Aorta (tissue), 5 donors: ENCODE measurements around the gene TERT. TPM values are rescaled to one million over a fixed set of nuclear protein-coding genes. Genes with fewer than 3 reads are reported as not detected.
A peak's percentile ranks its signal among the peaks of the same experiment; 100 is the strongest.

ENCODE experiments used
- ATAC-seq: fragments of 200-7000 bp; cut with Tn5 transposase; one replicate; pipeline ENCODE4 v1.9.1; 2022; ENCODE audit warnings: moderate library complexity; ENCODE audit not compliant: low FRiP score
- DNase-seq, 2 donors: peaks; one replicate each; pipeline ENCODE4 v3.0.0-alpha.2; 2020
- H3K27ac ChIP-seq, 2 donors: one replicate each; pipeline ENCODE4 v1.5.1; 2013; ENCODE audit warnings: low read length in 2 of 2, mild to moderate bottlenecking in 2 of 2, moderate library complexity in 2 of 2, control low read depth in 1 of 2, inconsistent platforms in 1 of 2, low read depth in 1 of 2
- H3K27me3 ChIP-seq, 2 donors: one replicate each; pipeline ENCODE4 v1.6.1; 2013; ENCODE audit warnings: control low read depth in 1 of 2, low read length in 1 of 2, mild to moderate bottlenecking in 1 of 2, moderate library complexity in 1 of 2; ENCODE audit not compliant: insufficient read depth in 2 of 2, control insufficient read depth in 1 of 2
- H3K36me3 ChIP-seq, 2 donors: one replicate each; pipeline ENCODE4 v1.6.1; 2013; ENCODE audit warnings: control low read depth in 1 of 2, low read length in 1 of 2, mild to moderate bottlenecking in 1 of 2; ENCODE audit not compliant: insufficient read depth in 2 of 2, control insufficient read depth in 1 of 2
- H3K4me1 ChIP-seq, 2 donors: one replicate each; pipeline ENCODE4 v1.6.1; 2013; ENCODE audit warnings: low read length in 2 of 2, control low read depth in 1 of 2, mild to moderate bottlenecking in 1 of 2, moderate library complexity in 1 of 2; ENCODE audit not compliant: insufficient read depth in 2 of 2, control insufficient read depth in 1 of 2
- H3K4me3 ChIP-seq, 2 donors: one replicate each; pipeline ENCODE4 v1.5.1; 2013; ENCODE audit warnings: low read length in 2 of 2, control low read depth in 1 of 2, mild to moderate bottlenecking in 1 of 2
- H3K9me3 ChIP-seq: one replicate; pipeline ENCODE4 v1.6.1; 2013; ENCODE audit warnings: mild to moderate bottlenecking, low read length; ENCODE audit not compliant: control insufficient read depth
- WGBS, 2 donors: extraction: QIAGEN DNeasy Blood & Tissue Kit; methylation state at CpG; one replicate each; pipeline ENCODE4 v1.1.7; 2013; 5-methylcytosine and 5-hydroxymethylcytosine counted together
- intact Hi-C, 2 donors: fragments of 100-400 bp; cut with DNase I; formaldehyde crosslinking; loops; one replicate each; pipeline versions ENCODE4 v1.14.2 to v1.15.0; 2022
- polyA plus RNA-seq, 2 donors: library from polyadenylated mRNA; stranded (reverse); fragments of 200-250 nt; gene quantifications; one replicate each; pipeline ENCODE4 v1.2.3, GENCODE V29; 2013
- total RNA-seq, 2 donors: library from RNA; stranded (reverse); fragmentation: NEBNext Ultra II Directional; extraction: Animal tissue kit (Norgen Biotek cat#: 25700); gene quantifications; one replicate each; pipeline ENCODE4 v1.2.1, GENCODE V29; 2021
- donor health status: healthy with polysubstance abuse.
- donor health status: Bipolar disorder and iron deficiency.
- donor health status: DM: no; HTN: no; CAD: no.
- donor health status: DM: no; HTN: no; CAD: no.
- donor health status: DM: yes; HTN: yes; CAD: no.

Gene TERT
- total and polyA plus RNA-seq, 4 donors: not detected

GRCh38 chr5:1322955-1323802, 28.3 kb upstream of the TERT start:
- DNase-seq (peak; percentile 38 to 74), ATAC-seq (no peak)
- Histone ChIP-seq H3K27me3 (no peaks in the 10 kb centered on the region), H3K4me1 (no peaks in the 10 kb centered on the region), H3K4me3 (no peak overlapping the region), H3K27ac (no peak overlapping the region), H3K9me3 (no peaks in the 10 kb centered on the region), H3K36me3 (peaks cover 0 to 22% of the 10 kb centered on the region in 2 donors)
- intact Hi-C loops: no loop called here
- 90 to 91% methylated on average over 21 to 24 of the region's 24 CpGs for WGBS, 2 donors

DNA sequence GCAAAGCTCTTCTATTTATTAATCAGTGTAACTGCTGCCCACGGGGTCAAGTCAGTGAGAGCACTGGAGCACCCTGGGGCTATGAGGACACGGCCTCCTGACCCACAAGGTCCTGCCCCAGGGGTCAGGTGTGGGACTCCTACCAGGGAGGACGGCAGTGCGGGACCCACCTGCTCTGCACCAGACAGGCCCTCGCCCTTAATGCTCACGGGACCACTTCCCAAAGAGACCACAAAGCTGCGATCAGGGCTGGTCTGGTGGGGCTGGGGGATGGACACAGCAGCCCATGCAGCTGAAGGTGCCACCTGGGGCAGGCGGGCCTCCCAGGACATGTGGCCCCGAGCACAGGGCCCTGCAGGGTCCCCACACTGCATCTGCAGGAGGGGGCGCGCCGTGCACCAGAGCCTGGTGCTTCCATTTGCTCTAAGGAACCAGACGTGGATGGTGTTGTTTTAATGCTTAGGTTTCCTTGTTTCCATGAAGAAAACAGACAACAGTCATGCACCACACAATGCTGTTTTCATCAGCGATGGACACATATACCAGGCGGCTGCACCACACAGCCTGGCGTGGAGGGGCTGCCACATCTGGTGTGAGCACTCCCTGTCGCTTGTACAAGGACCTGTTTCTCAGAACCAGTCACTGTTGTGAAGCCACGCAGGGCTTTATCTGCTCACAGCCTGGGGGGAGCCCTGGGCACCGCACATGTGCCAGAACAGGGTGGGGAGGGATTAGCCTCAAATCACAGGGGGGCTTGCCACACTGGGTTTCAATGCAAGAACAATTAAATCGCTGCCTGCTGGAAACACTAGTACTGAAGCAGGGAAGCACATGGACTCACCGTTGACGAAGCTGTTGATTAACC, 27.4 kb upstream of the TERT start:
- DNase-seq: peak; percentile 30 to 59
- Histone ChIP-seq H3K27ac (no peak overlapping the region), H3K4me3 (no peak overlapping the region), H3K9me3 (no peaks in the 10 kb centered on the region), H3K36me3 (peaks cover 0 to 22% of the 10 kb centered on the region in 2 donors), H3K4me1 (no peaks in the 10 kb centered on the region), H3K27me3 (no peaks in the 10 kb centered on the region)
- 90 to 93% methylated on average over 22 of the region's 22 CpGs for WGBS, 2 donors
- intact Hi-C loops: no loop called here
- no peak for ATAC-seq

GRCh38 chr5:1321576-1321975, 26.7 kb upstream of the TERT start:
- ATAC-seq: no peak
- Histone ChIP-seq H3K4me3 (no peak overlapping the region), H3K36me3 (peaks cover 0 to 22% of the 10 kb centered on the region in 2 donors), H3K9me3 (no peaks in the 10 kb centered on the region), H3K27me3 (no peaks in the 10 kb centered on the region), H3K27ac (no peak overlapping the region), H3K4me1 (no peaks in the 10 kb centered on the region)
- 95% methylated on average over 16 of the region's 16 CpGs for WGBS, 2 donors
- intact Hi-C loops: no loop called here
- DNase-seq: peak; percentile 17 to 49

DNA sequence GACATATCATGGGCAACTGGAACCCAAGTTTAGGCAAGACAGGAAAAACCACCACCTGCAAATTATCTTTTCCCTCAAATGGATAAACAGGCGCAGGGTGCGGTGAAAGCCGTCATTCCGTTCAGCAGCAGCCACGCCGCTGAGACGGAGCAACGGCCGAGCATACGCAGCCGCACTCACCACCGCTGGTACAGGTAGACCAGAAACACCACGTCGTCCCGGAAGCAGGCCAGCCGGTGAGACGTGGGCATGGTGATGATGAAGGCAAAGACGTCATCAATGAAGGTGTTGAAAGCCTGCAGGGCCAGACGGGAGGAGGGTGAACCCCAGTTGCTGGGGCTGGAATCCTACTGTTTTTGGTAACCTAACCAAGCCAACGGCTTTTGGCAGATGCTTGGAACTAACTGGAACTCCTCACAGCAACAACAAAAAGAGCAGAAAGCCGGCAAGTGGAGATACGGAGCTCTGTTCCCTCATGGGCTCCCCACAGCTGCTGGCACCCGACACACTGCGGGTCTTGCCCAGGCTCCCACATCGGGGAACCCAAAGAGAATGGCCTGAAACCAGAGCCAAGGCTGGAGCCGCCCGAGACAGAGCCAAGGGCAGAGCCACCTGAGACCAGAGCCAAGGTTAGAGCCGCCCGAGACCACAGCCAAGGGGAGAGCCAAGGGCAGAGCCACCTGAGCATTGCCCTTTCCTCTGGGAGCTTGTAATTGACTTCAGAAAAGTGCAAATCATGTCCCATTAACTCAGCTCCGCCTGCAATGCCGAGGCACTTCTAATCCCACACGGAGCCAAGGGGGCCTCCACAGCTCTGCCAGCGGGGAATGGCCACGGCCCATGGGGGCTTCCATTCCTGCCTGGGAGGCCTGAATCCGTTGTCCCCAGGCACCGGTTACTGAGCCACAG, 25.8 kb upstream of the TERT start:
- intact Hi-C loops: no loop called here
- Histone ChIP-seq H3K36me3 (peaks cover 0 to 22% of the 10 kb centered on the region in 2 donors), H3K4me3 (no peak overlapping the region), H3K27me3 (no peaks in the 10 kb centered on the region), H3K27ac (no peak overlapping the region), H3K4me1 (no peaks in the 10 kb centered on the region), H3K9me3 (no peaks in the 10 kb centered on the region)
- ATAC-seq: no peak
- 90% methylated on average over 36 of the region's 36 CpGs for WGBS, 2 donors
- DNase-seq: peak; percentile 26 to 70

DNA sequence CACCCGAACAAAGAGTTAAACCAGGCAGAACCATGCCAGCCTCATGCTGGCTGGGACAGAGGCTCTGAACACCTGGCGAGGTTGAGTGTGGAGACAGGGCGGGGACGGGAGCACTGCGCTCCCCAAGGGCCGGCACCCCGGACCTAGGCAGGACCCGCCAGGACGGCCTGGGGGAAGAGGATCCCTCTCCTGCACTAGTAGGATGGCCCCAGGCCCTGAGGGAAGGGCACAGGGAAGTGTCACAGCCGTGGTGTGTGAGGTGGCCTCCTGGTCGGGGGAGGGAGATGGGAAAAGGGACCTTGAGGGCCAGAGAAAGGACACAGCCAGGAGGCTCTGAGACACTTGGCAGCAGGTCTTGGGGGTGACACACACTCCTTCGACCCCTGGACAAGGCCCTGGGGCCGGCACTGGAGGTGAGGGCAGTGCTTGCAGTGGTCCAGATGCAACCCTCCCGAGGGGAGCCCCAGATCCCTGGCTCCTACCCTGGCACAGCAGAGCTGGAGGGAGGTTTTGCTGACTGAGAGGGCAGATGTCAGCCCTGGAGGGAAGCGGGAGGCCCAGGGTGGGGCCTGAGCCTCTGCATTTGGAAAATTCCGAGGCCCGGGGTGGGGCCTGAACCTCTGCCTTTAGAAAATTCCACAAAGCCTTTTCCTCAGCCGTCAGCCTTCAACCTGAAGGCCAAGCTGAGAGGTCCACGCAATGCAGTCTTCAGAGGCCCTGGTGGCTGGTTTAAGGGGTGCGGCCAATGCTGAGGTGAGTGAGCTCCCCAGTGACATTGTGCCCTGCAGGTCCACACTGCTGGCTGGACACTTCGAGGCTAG, 24.8 kb upstream of the TERT start:
- 91 to 92% methylated on average over 21 of the region's 21 CpGs for WGBS, 2 donors
- DNase-seq: peak; percentile 42 to 66

DNA sequence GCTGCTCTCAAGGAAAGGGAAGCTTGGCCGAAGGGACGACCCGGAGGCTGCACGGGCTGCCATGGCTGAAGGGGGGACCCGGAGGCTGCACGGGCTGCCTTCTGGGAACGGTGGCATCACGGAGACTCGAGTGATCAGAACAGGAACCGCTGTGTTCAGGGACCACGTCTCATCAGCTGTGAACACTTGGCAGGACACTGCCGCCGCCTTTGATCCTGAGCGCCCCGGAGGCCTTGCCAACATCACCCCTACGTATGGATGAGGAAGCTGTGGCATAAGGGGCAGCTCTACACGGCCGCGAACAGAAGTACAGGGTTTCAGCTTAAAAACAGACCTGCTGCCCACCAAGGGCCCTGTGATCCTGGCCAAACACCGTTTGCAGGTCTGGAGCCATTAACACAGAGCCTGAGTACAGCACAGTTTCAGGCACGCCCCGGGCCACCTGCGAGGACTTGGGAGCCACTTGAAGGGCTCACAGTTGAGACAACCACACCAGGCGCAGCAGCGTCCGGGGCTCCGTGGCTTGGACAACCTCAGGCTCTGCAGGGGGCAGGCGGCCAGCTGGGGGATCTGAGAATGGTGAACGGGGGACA, 23.9 kb upstream of the TERT start:
- no peaks in the 10 kb centered on the region for H3K27me3 ChIP-seq
- peaks cover 0 to 16% of the 10 kb centered on the region in 2 donors for H3K36me3 ChIP-seq
- WGBS, 2 donors: 92 to 93% methylated on average over 29 of the region's 29 CpGs
- no peaks in the 10 kb centered on the region for H3K4me1 ChIP-seq
- no peaks in the 10 kb centered on the region for H3K9me3 ChIP-seq
- no peak for ATAC-seq
- peak; percentile 48 to 75 for DNase-seq
- no peak overlapping the region for H3K4me3 ChIP-seq
- intact Hi-C loops: no loop called here
- no peak overlapping the region for H3K27ac ChIP-seq

More for the DNA sequence above, 24.8 kb upstream of the TERT start:
- H3K4me3 ChIP-seq: no peak overlapping the region
- H3K27ac ChIP-seq: no peak overlapping the region
- ATAC-seq: no peak
- H3K27me3 ChIP-seq: no peaks in the 10 kb centered on the region
- H3K36me3 ChIP-seq: peaks cover 0 to 16% of the 10 kb centered on the region in 2 donors
- no peaks in the 10 kb centered on the region for H3K4me1 ChIP-seq
- intact Hi-C loops: no loop called here
- no peaks in the 10 kb centered on the region for H3K9me3 ChIP-seq

- H3K4me1 ChIP-seq: no peaks in the 10 kb centered on the region
- no peak overlapping the region for H3K4me3 ChIP-seq
- no peak for ATAC-seq
- intact Hi-C loops: no loop called here
- no peaks in the 10 kb centered on the region for H3K27me3 ChIP-seq
- no peak overlapping the region for H3K27ac ChIP-seq
- DNase-seq: peak; percentile 13 to 50
- H3K36me3 ChIP-seq: peaks cover 0 to 16% of the 10 kb centered on the region in 2 donors
- H3K9me3 ChIP-seq: no peaks in the 10 kb centered on the region
- WGBS, 2 donors: 70 to 85% methylated on average over 26 of the region's 26 CpGs
Observed at GRCh38 chr5:1317921-1318565, 23.2 kb upstream of the TERT start.
